ENCODE data around the gene PRKCSH. TPM values are rescaled to one million over a fixed set of nuclear protein-coding genes. Genes with fewer than 3 reads are reported as not detected.
A peak's percentile ranks its signal among the peaks of the same experiment; 100 is the strongest.

PRKCSH gene
- polyA plus RNA-seq, 1 of the 3 experiments (the other 2 are of a cell fraction): 502 TPM

DNA sequence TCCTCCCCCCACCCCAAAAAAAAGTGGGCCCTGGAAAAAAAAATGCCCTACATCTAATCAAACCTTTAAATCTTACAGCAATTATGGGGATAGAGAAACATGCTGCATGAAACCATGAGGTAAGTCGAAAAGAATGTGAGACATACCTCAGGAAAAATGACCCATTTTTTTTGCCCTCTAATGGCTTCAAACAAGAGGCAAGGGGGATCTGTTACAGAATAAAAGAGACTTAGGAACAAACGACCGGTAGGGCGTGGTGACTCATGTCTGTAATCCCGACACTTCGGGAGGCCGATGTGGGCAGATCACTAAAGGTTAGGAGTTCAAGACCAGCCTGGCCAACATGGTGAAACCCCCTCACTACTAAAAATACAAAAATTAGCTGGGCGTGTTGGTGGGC lies 24.8 kb upstream of the PRKCSH start:
- ChIA-PET CTCF (interaction anchor here (1.1 kb wide), 1 partner anchor 72 kb away, joined by 3 read pairs; no protein-coding TSS in a partner anchor), POLR2A (no interaction called here)
- H3K27ac ChIP-seq (ENCODE audit: low read depth in 2 of 2, low read length in 1 of 2): no peak overlapping the region
- TF ChIP-seq PBX3 (IDR thresholded peaks at IDR 0.05): no peak
- no peak for TF ChIP-seq YY1 (IDR thresholded peaks at IDR 0.05; ENCODE audit: low read depth)
- TF ChIP-seq CHD2 (IDR thresholded peaks at IDR 0.05; ENCODE audit: low read length, partially characterized antibody): no peak
- no peak for TF ChIP-seq TEAD4 (IDR thresholded peaks at IDR 0.05; ENCODE audit: borderline replicate concordance, insufficient read depth)
- 0 out of 2 replicates have a peak, but pooled peaks have one; percentile 27 for TF ChIP-seq FOSL2 (IDR thresholded peaks at IDR 0.05; ENCODE audit: borderline replicate concordance, low read depth)
- no peak for TF ChIP-seq TAF1 (IDR thresholded peaks at IDR 0.05; ENCODE audit: borderline replicate concordance, low read depth, low read length)
- TF ChIP-seq, protein P1, sequence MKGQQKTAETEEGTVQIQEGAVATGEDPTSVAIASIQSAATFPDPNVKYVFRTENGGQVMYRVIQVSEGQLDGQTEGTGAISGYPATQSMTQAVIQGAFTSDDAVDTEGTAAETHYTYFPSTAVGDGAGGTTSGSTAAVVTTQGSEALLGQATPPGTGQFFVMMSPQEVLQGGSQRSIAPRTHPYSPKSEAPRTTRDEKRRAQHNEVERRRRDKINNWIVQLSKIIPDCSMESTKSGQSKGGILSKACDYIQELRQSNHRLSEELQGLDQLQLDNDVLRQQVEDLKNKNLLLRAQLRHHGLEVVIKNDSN (IDR thresholded peaks at IDR 0.05; ENCODE audit: borderline replicate concordance, low read depth): no peak
- WGBS (ENCODE audit: low lambda C conversion rate): 55% methylated on average over 8 of the region's 8 CpGs
- H3F3A ChIP-seq (replicated peaks; ENCODE audit: insufficient read depth): peaks cover 3% of the 10 kb centered on the region
- H3K36me3 ChIP-seq (replicated peaks in 1 of 2; ENCODE audit: control insufficient read depth in 1 of 2, insufficient read depth in 2 of 2, low read length in 1 of 2): no peaks in the 10 kb centered on the region
- H3K27me3 ChIP-seq (ENCODE audit: insufficient read depth): no peaks in the 10 kb centered on the region
- no peaks in the 10 kb centered on the region for H4K20me1 ChIP-seq (ENCODE audit: insufficient read depth)
- no peak overlapping the region for H3K4me3 ChIP-seq (ENCODE audit: low read depth in 2 of 2, low read length in 1 of 2)
- H3K9me3 ChIP-seq: no peaks in the 10 kb centered on the region
- no peak overlapping the region for H3K4me2 ChIP-seq
- no peak for DNase-seq
- H3K9me2 ChIP-seq: no peaks in the 10 kb centered on the region
- no peaks in the 10 kb centered on the region for H3K79me2 ChIP-seq (ENCODE audit: insufficient read depth)
- H2AFZ ChIP-seq (ENCODE audit: low read depth): no peak overlapping the region
- no peak overlapping the region for H3K9ac ChIP-seq
- no peaks in the 10 kb centered on the region for H3K4me1 ChIP-seq (ENCODE audit: control insufficient read depth in 1 of 2, insufficient read depth in 2 of 2, low read depth in 1 of 2, low read length in 1 of 2)

- ChIA-PET CTCF (interaction anchor here (1.5 to 9.9 kb wide), 2 partner anchors 20 to 32 kb away, joined by 5 to 85 read pairs; partner anchors contain the start of genes EPOR and ODAD3), POLR2A (no interaction called here)
- H3K9me3 ChIP-seq: no peaks in the 10 kb centered on the region
- TF ChIP-seq, protein P2, sequence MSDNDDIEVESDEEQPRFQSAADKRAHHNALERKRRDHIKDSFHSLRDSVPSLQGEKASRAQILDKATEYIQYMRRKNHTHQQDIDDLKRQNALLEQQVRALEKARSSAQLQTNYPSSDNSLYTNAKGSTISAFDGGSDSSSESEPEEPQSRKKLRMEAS (IDR thresholded peaks at IDR 0.05; ENCODE audit: low read depth): no peak
- TF ChIP-seq ELF1 (IDR thresholded peaks at IDR 0.05) (no peak), RCOR1 (IDR thresholded peaks at IDR 0.05; ENCODE audit: low read length) (no peak), MXI1 (IDR thresholded peaks at IDR 0.05; ENCODE audit: low read depth, low read length) (no peak), CTCF (IDR thresholded peaks at IDR 0.05) (no peak), GABPA (IDR thresholded peaks at IDR 0.05; ENCODE audit: low read depth) (no peak), TAF1 (IDR thresholded peaks at IDR 0.05; ENCODE audit: borderline replicate concordance, low read depth, low read length) (no peak), TEAD4 (IDR thresholded peaks at IDR 0.05; ENCODE audit: borderline replicate concordance, insufficient read depth) (no peak), GATA2 (CRISPR knock-in tag; IDR thresholded peaks at IDR 0.05) (no peak), NRF1 (IDR thresholded peaks at IDR 0.05; ENCODE audit: low read depth, low read length) (no peak), FOXJ3 (CRISPR knock-in tag; IDR thresholded peaks at IDR 0.05) (no peak), TCF12 (IDR thresholded peaks at IDR 0.05) (no peak)
- TF ChIP-seq, protein P1 (IDR thresholded peaks at IDR 0.05; ENCODE audit: borderline replicate concordance, low read depth): no peak
- H3F3A ChIP-seq (replicated peaks; ENCODE audit: insufficient read depth): peaks cover 3% of the 10 kb centered on the region
- no peaks in the 10 kb centered on the region; a peak in 1 of 4 replicates for H3K4me1 ChIP-seq (ENCODE audit: control insufficient read depth in 1 of 2, insufficient read depth in 2 of 2, low read depth in 1 of 2, low read length in 1 of 2)
- no peak overlapping the region for H3K27ac ChIP-seq (ENCODE audit: low read depth in 2 of 2, low read length in 1 of 2)
- no peaks in the 10 kb centered on the region for H4K20me1 ChIP-seq (ENCODE audit: insufficient read depth)
- no peaks in the 10 kb centered on the region for H3K79me2 ChIP-seq (ENCODE audit: insufficient read depth)
- H3K9me2 ChIP-seq: no peaks in the 10 kb centered on the region
- H3K9ac ChIP-seq: no peak overlapping the region
- H3K27me3 ChIP-seq (ENCODE audit: insufficient read depth): no peaks in the 10 kb centered on the region
- H3K4me3 ChIP-seq (ENCODE audit: low read depth in 2 of 2, low read length in 1 of 2): no peak overlapping the region
- DNase-seq: no peak
- no peaks in the 10 kb centered on the region for H3K36me3 ChIP-seq (replicated peaks in 1 of 2; ENCODE audit: control insufficient read depth in 1 of 2, insufficient read depth in 2 of 2, low read length in 1 of 2)
- WGBS (ENCODE audit: low lambda C conversion rate): 79% methylated on average over 2 of the region's 2 CpGs
- H2AFZ ChIP-seq (ENCODE audit: low read depth): no peak overlapping the region
- no peak overlapping the region for H3K4me2 ChIP-seq
Observed at GRCh38 chr19:11414544-11414943, 20.9 kb upstream of the PRKCSH start.

Measured in SK-N-SH (cell line).